Limb (tissue), 2 donors: ENCODE results near the gene LAMA5.

Experiments
- DNase-seq, 2 donors: peaks; one replicate each; pipeline ENCODE4 v3.0.0-alpha.2; 2016; ENCODE audit errors: extremely low spot score in 2 of 2

Gene LAMA5

DNA sequence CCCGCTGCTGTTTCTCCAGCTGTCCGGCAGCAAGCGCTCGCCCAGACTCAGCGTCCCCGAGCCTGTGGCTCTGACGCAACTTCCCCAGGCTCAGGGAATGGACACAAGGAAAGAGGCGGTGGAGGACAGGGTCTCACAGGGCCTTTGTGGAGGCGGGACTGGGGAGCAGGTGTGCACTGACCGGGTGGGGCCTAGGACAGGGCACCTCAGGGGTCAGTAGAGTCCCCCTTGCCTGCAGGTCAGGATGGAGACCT, 20.0 kb downstream of the LAMA5 start:
- DNase-seq: no peak

GRCh38 chr20:62346398-62347150, 20.5 kb downstream of the LAMA5 start:
- no peak for DNase-seq

GRCh38 chr20:62345681-62346370, 21.3 kb downstream of the LAMA5 start:
- no peak for DNase-seq

GRCh38 chr20:62344782-62345181, 22.3 kb downstream of the LAMA5 start:
- DNase-seq: no peak

- no peak for DNase-seq
Measured at GRCh38 chr20:62344092-62344491, 23.0 kb downstream of the LAMA5 start.

DNA sequence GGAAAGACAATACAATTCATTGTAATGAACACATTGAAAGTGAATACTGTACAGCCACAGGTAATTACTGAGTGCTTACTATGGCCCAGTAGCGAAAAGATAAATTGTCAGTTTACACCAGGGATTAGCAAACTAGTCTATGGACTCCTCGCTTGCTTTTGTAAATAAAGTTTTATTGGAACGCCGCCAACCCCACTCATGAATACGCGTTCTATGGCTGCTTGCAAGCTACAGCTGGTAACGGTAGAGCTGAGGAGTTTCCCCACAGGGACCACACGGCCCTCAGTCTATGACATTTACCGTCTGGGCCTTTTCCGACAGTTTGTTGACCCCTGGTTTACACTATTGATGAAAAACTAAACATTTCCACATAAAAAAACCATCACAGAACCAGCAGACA, 24.2 kb downstream of the LAMA5 start:
- DNase-seq: no peak

DNA sequence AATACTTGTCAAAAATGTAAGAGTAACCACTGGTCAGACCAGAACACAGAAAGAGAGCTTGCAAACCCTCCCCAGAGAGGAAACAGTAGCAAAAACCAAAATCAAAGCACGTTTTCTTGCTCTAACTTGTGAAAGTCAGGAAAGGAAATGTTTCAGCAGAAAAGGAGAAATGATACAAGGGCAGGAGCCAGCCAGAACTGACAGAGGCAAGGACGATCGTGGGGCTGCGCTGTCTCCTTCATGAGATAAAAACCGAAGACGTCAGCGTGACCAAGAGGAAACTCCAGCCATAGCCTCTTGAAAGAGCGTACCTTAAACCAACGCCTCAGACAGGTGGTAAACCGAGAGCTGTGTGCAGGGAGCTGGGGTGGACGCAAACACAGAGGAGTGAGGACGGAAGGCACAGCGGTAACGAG, 27.5 kb downstream of the LAMA5 start:
- no peak for DNase-seq

- no peak for DNase-seq
Measured at GRCh38 chr20:62338294-62338620, 28.9 kb downstream of the LAMA5 start.

GRCh38 chr20:62337558-62338293, 29.4 kb downstream of the LAMA5 start:
- DNase-seq: no peak

GRCh38 chr20:62336775-62337557, 30.1 kb downstream of the LAMA5 start:
- DNase-seq: no peak

DNA sequence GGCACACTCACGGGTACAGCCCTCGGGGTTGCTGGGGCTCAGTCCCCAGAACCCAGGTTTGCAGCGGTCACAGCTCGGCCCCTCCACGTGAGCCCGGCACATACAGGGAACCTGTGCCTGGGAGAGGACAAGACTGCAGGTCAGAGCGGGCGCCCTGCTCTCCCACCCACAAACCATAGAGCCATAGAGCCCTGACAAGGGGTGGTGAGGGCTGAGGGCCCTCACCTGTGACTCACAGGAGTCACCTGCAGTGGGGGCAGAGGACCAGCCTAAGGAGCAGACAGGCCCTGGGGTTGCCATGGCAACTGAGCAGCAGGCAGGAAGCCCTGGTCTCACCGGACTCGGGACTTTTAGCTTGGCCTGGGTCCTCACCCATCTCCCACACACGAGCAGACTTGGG, 30.8 kb downstream of the LAMA5 start:
- no peak for DNase-seq

DNA sequence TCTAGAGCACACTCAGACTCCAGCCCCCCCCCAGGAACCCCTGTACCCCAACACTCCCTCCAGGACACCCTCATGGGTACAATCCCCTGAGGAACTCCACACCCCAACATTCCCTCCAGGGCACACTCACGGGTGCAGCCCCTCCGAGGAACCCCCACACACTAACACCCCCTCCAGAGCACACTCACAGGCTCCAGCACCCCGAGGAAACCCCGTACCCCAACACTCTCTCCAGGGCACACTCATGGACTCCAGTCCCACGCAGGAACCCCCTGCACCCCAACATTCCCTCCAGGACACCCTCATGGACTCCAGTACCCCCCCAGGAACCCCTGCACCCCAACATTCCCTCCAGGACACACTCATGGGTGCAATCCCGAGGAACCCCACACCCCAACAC, 31.6 kb downstream of the LAMA5 start:
- DNase-seq: no peak

DNA sequence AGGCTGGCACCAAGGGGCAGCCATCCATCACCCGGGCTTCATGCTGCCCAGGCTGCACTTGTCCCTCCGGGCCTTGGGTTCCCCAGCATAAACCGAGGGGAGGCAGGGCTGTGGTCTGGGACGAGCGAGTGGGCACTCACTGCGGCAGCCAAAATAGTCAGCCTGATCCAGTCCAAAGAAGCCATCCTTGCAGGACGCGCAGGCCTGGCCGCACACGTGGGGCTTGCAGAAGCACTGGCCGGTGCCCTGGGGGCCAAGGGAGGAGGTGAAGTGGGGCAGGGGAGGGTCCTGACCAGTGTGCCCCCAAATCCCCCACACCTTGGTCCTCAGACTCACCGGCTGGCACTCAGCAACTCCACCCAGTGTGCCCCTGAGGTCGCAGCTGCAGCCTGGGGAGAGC, 32.2 kb downstream of the LAMA5 start:
- DNase-seq: no peak

- no peak for DNase-seq
Measured at GRCh38 chr20:62333820-62334595, 33.1 kb downstream of the LAMA5 start.

- no peak for DNase-seq
Measured at GRCh38 chr20:62332989-62333819, 33.9 kb downstream of the LAMA5 start.

DNA sequence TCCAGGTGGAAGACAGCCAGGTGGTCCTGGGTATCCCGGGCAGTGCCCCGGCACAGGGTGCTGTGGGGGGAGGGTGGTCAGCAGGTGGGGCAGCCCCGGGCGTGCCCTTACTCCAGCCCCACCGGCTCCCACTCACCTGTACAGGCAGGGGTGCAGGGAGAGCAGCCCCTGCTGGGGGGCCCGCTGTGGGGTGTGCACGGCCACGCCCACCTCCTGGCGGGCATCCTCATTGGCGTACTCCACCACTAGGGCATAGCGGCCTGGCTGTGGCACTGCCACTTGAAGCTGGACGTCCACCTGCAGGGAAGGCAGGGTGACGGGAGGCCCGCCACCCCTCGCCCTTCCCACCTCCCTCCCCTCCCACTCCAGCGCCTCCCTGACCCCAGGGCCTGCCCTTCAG, 34.7 kb downstream of the LAMA5 start:
- DNase-seq: no peak

DNA sequence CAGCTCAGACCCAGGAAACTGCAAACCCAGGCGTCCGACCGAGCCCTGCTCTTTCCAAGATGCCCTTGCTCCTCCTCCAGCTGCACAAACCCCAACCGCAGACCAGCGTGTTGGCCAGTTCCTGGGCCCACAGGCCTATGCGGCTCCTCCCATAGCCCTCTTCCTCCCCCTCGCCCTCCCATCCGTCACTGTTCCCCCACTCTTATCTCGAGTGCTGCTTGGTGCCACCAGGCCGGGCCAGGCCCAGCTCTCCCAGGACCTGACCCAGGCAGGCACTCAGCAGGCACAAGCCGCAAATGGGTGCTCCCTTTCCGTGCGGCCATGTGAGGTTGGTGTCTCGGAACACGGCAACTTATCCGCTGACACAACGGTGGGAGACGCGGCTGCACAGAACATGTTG, 35.8 kb downstream of the LAMA5 start:
- DNase-seq: no peak

- DNase-seq: no peak
Measured at GRCh38 chr20:62330576-62331317, 36.4 kb downstream of the LAMA5 start.
